Stimulated activated CD4-positive, alpha-beta T cell treated with anti-CD3 and anti-CD28 coated beads, Interleukin-12 subunit alpha, Interleukin-12 subunit beta, amount 100 ng/mL, for 48 hours (primary cell): ENCODE results near the gene PATE3.

Experiments used
- DNase-seq, 3 donors: peaks; one replicate each; pipeline ENCODE4 v3.0.0-alpha.2; 2020; ENCODE audit warnings: low read depth in 2 of 3, low spot score in 1 of 3

PATE3 gene

GRCh38 chr11:125835748-125836147, 47.8 kb downstream of the PATE3 start:
- DNase-seq, result no peak
